ENCODE measurements around the gene CAMTA1.

- TF ChIP-seq, protein P1, sequence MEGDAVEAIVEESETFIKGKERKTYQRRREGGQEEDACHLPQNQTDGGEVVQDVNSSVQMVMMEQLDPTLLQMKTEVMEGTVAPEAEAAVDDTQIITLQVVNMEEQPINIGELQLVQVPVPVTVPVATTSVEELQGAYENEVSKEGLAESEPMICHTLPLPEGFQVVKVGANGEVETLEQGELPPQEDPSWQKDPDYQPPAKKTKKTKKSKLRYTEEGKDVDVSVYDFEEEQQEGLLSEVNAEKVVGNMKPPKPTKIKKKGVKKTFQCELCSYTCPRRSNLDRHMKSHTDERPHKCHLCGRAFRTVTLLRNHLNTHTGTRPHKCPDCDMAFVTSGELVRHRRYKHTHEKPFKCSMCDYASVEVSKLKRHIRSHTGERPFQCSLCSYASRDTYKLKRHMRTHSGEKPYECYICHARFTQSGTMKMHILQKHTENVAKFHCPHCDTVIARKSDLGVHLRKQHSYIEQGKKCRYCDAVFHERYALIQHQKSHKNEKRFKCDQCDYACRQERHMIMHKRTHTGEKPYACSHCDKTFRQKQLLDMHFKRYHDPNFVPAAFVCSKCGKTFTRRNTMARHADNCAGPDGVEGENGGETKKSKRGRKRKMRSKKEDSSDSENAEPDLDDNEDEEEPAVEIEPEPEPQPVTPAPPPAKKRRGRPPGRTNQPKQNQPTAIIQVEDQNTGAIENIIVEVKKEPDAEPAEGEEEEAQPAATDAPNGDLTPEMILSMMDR (IDR thresholded peaks at IDR 0.05 in 2 of 3, conservative IDR thresholded peaks at IDR 0.05 in 1 of 3; ENCODE audit: insufficient read depth in 2 of 3, low read depth in 1 of 3, low read length in 3 of 3): no peak
- no peak for TF ChIP-seq RFX5 (IDR thresholded peaks at IDR 0.05; ENCODE audit: low read depth, low read length)
- TF ChIP-seq MITF (IDR thresholded peaks at IDR 0.05): no peak
- TF ChIP-seq ELF1 (tag; IDR thresholded peaks at IDR 0.05): no peak
- TF ChIP-seq KLF6 (CRISPR knock-in tag; IDR thresholded peaks at IDR 0.05; ENCODE audit: borderline replicate concordance): no peak
- TF ChIP-seq SP1 (CRISPR knock-in tag; IDR thresholded peaks at IDR 0.05): no peak
Observed at GRCh38 chr1:7335224-7335879, 550.1 kb downstream of the CAMTA1 start.
